ENCODE measurements around the gene CACNA1F. TPM values are rescaled to one million over a fixed set of nuclear protein-coding genes. Genes with fewer than 3 reads are reported as not detected.

CACNA1F gene
- total RNA-seq, 1 experiment from 2014 or later, result not detected

GRCh38 chrX:49230500-49231232 is 2.5 kb downstream of the CACNA1F start:
- DNase-seq (ENCODE audit: low read depth), result no peak

DNA sequence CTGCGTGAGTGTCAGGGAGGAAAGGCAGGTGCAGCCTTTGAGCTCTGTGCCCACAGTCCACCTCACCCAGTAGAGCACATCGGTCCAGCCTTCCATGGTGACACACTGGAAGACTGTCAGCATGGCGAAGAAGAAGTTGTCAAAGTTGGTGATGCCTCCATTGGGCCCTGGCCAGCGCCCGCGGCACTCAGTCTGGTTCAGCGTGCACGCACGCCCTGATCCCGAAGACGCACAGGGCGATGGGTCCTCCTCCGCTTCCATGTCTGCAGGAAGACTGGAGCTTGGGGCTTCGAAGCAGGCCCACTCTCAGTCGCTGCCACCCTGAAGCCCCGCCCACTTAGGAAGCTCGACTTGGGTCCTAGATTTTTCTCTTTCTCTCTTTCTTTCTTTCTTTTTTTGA is 5.0 kb downstream of the CACNA1F start:
- DNase-seq (ENCODE audit: low read depth), result no peak

DNA sequence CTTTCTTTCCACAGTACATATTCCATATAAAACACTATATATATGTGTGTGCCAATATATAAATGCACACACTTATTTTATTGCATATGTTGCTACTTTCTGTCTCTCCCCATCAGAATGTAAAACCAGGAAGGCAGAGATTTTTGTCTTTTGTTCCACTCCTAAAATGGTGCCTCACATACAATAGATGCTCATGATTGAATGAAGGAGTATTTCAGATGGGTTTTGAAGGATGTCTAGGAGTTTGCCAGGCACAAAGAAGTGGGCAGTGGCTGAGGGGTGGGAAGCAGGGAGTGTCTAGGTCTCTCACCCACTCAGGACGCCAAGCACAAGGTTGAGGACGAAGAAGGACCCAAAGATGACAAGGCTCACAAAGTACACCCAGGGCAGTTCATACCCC is 5.4 kb downstream of the CACNA1F start:
- no peak for DNase-seq (ENCODE audit: low read depth)

DNA sequence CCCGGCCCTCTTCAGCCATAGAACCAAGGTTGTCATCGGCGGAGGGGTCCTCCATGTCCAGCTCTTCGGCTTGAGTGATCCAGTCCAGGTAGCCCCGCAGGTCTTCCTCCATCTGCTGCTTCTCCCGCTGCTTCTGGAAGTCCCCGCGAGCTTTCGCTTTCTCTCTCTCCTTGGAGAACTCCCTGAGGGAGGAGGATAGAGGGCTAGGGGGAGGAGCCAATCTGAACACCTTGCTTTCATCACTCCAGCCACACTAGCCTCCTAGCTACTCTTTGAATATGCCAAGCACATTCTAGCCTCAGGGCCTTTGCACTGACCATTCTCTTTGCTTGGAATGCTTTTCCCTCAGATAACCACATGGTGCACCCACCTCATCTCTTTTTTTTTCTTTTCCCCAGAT is 6.2 kb downstream of the CACNA1F start:
- DNase-seq (ENCODE audit: low read depth), result no peak

DNA sequence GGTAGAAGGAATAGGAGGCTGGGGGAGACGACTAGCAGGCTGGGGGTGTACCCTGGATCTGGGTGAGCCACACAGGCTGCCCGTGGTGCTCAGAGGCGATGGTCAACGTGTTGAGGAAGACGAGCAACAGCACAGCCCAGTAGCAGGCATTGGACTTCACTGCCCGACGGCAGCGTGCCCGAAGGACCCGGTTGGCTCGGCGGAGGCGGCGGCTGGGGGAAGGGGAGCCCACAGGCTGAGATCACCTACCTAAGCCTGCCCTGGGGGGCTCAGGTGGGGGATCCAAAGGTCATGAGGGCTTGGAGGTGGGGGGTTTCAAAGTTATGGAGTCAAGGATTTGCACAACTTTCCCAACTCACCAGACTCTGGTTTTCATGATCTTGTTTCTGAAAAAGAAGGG is 7.3 kb downstream of the CACNA1F start:
- no peak for DNase-seq (ENCODE audit: low read depth)

GRCh38 chrX:49221868-49222267 is 11.3 kb downstream of the CACNA1F start:
- no peak for DNase-seq (ENCODE audit: low read depth)

GRCh38 chrX:49220100-49220499 is 13.0 kb downstream of the CACNA1F start:
- no peak for DNase-seq (ENCODE audit: low read depth)

DNA sequence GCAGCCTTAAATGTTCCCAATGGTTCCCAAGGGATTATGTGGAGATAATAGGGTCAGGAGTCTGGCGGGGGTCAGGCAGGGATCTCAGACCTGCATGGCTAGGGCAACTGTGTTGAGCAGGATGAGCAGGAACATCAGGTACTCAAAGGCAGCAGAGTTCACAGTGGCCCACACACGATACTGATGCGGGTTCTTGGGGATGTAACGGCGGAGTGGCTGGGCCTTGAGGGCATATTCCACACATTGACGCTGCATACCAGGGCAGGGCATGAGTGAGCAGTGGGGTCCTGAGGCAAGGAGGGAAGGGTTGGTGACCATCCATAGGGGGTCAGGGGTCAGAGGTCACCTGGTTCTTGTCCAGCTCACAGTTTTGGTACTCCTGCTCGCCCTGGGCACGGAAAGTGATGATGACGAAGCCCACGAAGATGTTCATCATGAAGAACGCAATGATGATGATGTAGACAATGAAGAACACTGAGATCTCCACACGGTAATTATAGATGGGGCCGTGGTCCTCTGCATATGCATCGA is 18.1 kb downstream of the CACNA1F start:
- DNase-seq (ENCODE audit: low read depth), result no peak

- no peak for DNase-seq (ENCODE audit: low read depth)
These were observed 18.7 kb downstream of the CACNA1F start for GRCh38 chrX:49214416-49214815.

DNA sequence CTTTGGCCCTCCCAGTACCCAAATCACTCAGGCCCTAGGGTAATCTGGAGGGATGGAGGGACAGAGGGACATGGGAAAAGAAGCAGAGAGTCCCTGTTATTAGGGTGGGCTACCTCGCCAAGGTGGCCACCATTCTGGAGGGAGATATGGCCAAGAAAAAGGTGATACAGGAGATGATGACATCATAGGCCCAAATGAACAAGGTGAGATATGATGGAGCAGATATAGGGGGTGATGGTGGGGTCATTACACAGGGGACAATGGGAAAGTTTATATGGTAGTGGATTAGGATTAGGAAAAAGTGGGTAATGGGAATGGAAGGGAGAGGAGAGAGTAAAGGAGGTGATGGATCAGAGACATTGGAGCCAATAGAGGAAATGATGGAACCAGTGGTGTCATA is 20.3 kb downstream of the CACNA1F start:
- DNase-seq (ENCODE audit: low read depth), result no peak

- no peak for DNase-seq (ENCODE audit: low read depth)
These were observed 20.9 kb downstream of the CACNA1F start for GRCh38 chrX:49212209-49212608.

GRCh38 chrX:49211074-49211473 is 22.1 kb downstream of the CACNA1F start:
- no peak for DNase-seq (ENCODE audit: low read depth)

GRCh38 chrX:49210406-49210805 is 22.7 kb downstream of the CACNA1F start:
- DNase-seq (ENCODE audit: low read depth), result no peak

GRCh38 chrX:49209434-49210251 is 23.5 kb downstream of the CACNA1F start:
- peak; percentile 15 for DNase-seq (ENCODE audit: low read depth)

DNA sequence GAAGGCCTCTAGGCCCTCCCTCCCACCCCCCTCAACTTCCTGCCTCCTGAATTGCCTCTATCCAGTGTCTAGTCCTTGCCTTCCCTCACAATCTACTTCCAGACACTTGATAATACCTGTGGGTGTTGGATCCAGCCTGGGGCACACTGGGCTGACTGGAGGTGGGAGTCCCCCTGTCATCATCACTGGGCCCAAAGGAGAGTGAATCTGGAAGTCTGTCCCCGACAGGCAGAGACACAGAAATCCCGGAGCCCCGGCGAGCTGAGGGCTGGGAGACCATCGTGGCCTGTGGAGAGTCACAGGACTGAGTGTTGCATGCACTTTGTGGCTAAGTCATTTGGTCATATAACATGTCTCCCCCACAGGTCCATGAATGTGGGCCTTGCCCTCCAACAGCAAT is 24.7 kb downstream of the CACNA1F start:
- DNase-seq (ENCODE audit: low read depth), result no peak

DNA sequence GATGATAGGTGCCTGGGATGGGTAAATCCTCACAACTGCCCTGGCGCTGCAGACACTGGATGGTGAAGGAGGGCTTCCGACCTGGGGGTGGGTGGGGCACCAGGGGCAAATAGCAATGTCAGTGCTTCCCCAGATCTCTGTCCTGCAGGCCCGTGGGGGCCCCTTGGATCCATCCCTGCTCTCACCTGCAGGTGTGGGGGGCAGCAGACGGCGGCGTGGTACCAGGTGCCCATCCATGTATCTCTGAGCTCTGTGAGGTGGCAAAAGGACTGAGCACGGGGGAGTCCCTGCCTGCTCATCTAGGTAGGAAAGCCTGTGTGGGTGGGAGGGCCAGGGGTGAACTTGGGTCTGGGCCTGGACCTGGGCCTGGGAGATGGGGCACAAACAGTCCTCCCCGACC is 26.6 kb downstream of the CACNA1F start:
- DNase-seq (ENCODE audit: low read depth), result no peak

- DNase-seq (ENCODE audit: low read depth), result no peak
These were observed 27.7 kb downstream of the CACNA1F start for GRCh38 chrX:49205443-49205842.

GRCh38 chrX:49204709-49205108 is 28.4 kb downstream of the CACNA1F start:
- no peak for DNase-seq (ENCODE audit: low read depth)

DNA sequence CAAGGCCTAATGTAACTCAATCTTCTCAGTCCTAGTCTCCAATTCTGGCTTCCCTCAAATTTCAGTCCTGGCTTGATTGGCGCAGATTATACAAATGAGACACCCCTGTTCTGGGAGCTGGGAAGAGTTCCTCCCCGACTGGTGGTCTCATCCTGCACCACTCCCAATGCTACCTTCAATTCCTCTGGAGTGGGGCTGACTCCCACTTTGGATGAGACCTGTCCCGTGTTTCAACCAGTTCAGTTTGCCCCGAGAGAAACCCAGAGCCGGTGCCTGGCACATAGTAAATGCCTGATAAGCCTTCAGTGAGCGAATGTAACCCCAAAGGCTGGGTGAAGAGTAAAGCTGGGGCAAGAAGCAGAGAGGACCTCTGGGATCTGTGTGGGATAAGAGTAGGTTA is 29.1 kb downstream of the CACNA1F start:
- DNase-seq (ENCODE audit: low read depth), result no peak

DNA sequence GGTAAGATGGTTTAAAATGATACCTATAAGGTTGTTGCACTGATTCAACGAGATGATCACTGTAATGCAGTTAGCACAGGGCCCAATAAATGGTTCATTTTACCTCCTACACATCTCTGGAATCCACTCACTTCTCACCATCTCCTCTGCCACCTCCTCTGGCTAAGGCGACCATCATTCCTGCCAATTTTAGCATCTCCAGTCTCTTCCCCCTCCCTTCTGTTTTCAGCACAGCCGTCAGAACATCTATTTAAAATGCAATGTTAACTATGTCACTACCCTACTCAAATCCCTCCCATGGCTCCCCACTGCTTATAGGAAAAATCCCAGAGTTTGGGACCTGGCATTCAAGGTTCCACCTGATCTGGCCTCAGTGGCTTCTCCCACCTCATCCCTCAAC is 29.6 kb downstream of the CACNA1F start:
- no peak for DNase-seq (ENCODE audit: low read depth)

- DNase-seq (ENCODE audit: low read depth), result no peak
These were observed 31.1 kb downstream of the CACNA1F start for GRCh38 chrX:49202022-49202421.

DNA sequence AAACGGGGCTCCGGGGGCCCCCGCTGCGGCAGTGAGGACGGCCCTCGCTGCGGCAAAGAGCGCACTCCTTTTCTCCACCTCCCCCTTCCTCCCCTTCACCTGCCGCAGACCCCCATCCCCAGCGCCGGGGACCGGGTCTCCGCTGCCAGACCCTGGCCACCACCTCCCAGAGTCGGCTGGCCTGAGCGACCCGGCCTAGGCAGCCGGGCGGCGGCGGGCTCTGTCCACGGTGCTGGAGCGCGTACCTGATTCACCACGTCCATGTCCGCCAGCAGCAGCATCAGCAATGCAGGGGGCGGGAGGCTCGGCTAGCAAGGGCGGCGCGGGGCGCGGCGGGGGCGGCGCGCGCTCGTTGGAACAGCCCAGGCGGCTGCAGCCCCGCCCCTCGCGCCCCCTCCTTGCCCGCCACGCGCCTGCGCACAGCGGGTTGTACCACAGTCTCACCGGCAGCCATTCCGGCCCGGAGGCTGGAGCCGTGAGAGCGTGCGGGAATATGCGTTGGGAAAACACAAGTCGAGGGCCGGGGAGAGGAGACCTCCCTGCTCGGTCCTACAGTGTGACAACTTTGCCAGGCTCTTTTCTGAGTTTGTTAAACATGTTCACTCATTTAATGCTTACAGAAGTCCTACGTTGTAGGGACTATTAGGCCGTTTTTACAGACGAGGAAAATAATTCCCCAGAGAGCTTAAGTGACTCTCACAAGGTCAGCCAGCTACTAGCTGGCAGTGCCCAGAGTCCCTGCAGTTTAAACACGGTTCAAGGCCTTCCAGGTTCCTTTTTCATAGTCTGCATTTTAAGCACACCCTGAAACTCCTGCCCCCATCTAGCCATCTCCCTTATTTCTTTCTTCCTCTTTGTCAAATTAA is 33.0 kb downstream of the CACNA1F start, which contains the start of gene SYP:
TSS of gene SYP (minus strand) at position 288 of the 866 bp plus-strand sequence. CDS start at position 281, 7 bp downstream.
- DNase-seq (ENCODE audit: low read depth), result peak; percentile 73

Data from HT1080 (cell line).